GM18951 (cell line): ENCODE measurements around the gene FPGS.
"Not testable (repeated sequence)": the region's sequence is repeated elsewhere in the genome, so short reads cannot be mapped to it uniquely, and the experiment has no call there.

Experiments used
- POLR2A ChIP-seq: IDR thresholded peaks from 4 replicates; pipeline ENCODE4 v1.6.1; 2011; ENCODE audit warnings: mild to moderate bottlenecking; ENCODE audit not compliant: insufficient read length, insufficient read depth; ENCODE audit errors: extremely low read depth
- in situ Hi-C: fragments of 300-500 bp; cut with MboI; formaldehyde crosslinking; loops from one replicate; pipeline ENCODE4 v1.12.0; 2022; ENCODE audit warnings: low sequenced_read_pairs, mixed read lengths, inconsistent platforms; ENCODE audit not compliant: unreplicated experiment

The FPGS gene

DNA sequence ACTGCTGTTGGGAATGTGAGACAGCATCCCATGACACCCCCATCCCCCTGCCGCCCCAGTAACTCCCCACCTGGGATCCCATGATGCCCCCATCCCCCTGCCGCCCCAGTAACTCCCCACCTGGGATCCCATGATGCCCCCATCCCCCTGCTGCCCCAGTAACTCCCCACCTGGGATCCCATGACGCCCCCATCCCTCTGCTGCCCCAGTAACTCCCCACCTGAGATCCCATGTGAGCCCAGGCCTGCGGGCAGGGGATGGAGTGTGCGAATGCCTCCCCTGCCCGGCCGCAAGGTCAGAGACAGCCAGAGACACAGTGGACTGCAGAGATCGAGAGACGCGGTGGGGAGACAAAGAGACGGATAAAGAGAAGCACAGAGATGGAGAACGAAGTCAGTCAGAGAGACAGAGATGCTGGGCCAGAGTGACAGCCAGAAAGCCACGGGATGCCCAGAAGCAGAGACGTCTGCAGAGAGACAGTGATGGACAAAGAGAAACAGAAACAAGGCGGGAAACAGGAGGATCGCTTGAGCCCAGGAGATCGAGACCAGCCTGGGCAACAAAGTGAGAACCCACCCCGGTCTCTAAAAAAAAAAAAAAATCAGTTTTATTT, 25.2 kb upstream of the FPGS start:
- in situ Hi-C loops = no loop called here
- TF ChIP-seq POLR2A = no peak

DNA sequence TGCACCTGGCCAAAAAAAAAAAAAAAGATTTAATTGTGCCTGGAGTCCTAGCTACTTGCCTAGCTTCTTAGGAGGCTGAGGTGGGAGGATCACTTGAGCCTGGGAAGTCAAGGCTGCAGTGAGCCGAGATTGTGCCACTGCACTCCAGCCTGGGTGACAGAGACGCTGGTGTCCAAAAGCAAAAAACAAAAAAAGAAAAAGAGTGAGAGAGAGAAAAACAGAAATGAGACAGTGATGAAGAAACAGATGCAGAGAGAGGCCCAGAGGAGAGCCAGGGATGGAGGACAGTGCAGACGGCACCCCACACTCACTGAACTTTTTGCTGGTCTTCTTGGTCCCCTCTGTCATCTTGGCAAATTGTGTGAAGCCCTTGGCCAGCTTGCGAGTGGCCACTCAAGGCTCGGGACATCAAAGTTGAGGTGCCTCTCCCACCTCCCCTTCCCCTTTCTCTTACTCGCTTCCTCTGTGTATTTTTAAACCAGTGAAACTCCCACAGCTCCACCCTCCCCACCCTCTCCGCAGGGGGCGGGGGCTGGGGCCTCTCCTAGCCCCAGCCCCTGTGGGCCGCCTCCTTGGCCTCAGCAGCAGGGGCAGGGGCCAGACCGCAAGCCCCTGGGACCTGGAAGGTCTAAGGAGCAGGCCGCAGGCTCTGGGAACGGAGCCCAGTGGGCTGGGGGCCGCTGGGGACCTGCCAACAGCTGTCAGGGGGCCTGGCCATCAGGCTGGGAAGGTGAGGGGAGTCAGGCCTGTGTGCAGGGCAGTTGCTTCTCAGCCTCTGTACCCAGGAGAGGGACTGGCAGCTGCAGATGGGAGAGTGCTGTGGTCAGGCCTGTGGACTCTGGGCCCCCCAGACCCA, 24.2 kb upstream of the FPGS start, which contains the start of gene SH2D3C:
Gene SH2D3C (minus strand): TSS at position 387 of the 856 bp plus-strand sequence. CDS start 39 bp downstream, at position 348.
- in situ Hi-C loops = no loop called here
- TF ChIP-seq POLR2A = peak; percentile 64

DNA sequence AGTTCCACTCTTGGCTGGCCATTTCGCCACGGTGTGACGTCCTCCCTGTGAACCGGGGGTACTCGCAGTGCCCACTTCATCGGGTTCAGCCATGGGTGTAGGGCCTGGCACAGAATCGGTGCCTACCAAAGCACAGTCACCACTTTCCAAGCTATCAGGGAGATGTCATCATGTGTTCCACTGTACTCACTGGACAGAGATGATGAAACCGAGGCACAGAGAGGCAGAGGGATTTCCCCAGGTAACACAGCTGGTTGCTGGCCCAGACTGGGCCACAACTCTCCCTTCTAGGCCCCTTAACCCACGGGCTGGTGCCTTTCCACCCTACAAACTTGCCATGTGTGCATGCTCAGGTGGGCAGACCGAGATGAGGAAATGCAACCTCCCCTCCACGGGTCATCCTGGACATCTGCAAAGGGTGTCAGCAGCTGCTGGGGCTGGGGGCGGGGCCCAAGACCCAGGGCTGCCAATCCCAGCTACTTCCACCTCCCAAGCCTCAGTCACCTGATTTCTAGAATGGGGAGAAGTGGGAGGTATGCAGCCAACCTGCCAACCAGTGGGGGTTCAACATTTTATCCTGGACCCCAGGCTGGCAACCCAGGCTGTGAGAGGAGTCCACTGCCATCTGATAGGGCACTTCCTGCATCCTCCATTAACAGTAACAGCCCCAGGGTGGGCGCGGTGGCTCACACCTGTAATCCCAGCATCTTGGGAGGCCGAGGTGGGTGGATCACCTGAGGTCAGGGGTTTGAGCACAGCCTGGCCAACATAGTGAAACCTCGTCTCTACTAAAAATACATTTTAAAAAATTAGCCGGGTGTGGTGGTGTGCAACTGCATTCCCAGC, 23.3 kb upstream of the FPGS start:
- in situ Hi-C loops = no loop called here
- peak; percentile 55 for TF ChIP-seq POLR2A

DNA sequence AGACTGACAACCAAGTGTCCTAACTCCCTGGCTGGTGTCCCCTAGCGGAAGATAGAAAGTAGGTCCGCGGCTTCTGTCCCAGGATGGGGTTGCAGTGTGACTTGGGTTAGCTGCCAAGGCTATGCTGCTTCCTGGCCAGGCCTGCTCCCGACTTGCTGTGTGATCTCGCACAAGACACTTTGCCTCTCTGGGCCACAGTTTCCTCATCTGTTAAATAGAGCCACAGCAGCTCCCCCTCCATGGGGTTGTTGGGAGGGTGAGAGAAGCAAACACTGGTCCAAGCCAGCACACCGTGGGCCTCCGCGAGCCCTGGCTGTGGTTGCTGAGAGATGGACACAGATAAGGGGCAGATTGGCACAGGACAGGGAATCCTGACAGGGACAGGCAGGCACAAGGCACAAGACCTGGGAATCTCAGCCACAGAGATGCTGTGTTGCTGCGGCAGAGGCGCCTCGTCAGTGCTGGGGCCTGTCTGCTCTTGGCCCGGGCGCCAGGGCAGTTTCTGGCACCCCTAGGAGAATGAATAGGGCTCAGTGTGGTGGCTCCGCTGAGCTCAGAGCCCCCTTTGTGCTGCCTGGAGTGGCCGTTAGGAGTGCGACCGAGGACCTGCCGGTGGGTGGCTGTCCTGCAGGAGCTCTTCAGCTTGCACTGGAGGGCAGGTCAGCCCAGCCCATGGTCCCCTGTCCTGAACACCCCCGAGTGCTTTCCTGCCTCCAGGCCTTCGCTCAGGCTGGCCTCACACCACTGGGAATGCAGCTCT, 22.4 kb upstream of the FPGS start:
- TF ChIP-seq POLR2A = no peak
- in situ Hi-C loops = no loop called here

DNA sequence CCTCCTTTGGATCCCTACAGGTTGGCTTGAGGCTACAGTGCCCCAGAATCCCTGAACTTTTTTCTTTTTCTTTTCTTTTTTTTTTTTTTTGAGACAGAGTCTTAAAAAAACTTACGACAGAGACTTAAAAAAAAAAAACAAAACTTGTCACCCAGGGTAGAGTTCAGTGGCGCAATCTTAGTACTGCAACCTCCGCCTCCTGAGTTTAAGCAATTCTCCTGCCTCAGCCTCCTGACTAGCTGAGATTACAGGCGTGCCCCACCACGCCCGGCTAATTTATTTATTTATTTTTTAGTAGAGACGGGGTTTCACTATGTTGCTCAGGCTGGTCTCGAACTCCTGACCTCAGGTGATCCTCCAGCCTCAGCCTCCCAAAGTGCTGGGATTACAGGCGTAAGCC, 21.8 kb upstream of the FPGS start:
- in situ Hi-C loops = not testable (repeated sequence)

DNA sequence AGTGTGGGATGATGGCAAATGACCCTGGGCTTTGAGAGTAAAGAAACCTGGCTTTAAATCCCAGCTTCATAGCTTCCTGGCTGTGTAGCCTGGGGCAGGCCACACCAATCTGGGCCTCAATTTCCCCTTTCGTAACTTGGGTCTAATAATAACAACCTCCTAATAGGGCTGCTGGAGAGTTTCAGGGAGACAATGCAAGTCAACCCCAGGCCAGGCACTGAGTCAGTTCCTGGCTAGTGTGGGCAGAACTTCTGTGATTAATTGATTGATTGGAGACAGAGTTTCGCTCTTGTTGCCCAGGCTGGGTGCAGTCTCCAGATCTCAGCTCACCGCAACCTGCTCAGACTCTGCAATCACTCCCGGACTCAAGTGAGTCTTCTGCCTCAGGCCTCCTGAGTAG, 20.9 kb upstream of the FPGS start:
- in situ Hi-C loops = no loop called here
- TF ChIP-seq POLR2A = no peak

DNA sequence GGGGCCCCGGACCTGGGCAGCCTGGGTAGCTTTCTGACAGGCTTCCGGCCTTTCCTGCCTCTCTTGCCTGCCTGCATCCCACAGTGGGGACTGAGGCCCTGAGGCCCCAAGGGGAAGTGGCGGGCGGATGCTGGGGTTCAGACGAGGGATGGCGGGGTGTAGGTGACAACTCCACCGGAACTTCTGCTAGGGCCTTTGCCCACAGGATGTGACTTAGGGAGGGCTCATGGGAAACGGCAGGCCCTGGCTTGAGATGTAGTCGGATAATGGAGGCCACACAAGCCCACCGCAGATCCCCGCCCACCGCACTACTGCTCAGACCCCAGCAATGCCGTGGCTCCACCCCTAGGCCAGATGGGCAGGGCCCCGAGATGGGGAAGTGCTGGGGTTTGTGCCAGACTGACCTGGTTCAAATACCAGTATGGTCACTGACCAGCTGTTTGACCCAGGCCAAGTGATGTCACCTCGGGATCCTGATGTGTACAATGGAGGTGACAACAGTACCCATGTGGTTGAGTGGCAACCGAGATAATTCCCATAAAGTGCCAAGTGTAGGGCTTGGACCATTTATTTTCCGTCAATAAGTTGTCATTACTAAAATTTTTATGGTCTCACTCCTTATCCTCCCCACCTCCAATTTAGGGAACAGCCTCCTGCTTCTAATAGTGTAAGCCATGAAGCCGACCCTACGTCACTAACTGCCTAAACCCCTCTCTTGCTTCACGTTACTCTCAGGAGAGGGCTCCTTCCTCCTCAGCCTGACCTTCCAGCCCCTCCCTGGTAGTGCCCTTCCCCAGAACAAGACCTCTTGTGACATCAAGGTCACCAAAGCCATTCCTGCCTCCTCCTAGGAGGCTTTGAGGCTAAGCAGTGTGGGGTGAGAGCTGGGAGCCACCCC, 19.3 kb upstream of the FPGS start:
- in situ Hi-C loops = no loop called here
- peak; percentile 46 for TF ChIP-seq POLR2A

DNA sequence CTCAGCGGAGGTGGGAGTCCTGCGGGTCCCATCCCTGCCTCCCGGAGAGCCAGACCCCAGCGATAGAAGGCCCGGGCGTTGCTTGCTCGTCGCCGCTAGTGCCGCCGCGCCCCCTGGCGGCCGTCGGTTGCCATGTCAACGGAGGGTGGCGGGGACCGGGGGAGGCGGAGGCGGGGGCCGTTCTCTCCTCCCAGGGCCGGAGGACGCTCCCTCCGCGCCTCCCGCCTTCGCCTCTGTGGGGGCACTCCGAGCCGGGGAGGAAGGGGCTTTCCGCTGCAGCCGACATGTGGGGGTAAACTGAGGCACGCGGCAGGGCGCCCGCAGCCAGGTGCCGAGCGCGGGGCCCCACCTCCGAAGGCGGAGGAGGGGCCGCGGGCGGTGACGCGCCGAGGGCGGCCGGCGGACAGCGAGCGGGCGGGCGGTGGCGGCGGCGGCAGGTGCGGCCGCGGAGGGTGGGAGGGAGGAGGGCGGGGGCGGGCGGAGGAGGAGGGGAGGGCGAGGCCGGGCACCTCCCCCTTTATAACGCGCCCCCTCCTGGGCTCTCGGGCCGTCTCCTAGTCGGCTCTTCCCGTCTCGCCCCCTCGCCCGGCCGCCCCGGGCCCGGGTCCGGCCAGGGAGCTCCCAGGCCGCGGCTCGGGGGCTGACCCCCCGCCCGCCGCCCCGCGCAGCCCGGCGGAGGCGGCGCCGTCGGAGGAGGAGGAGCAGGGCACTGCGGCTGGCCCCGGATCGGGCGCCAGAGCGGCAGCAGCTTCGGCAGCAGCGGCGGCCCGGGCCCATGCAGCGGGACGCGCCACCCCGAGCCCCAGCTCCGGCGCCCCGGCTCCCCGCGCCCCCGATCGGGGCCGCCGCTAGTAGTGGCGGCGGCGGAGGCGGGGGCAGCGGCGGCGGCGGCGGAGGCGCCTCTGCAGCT, 17.4 kb upstream of the FPGS start:
- TF ChIP-seq POLR2A = peak; percentile 61
- in situ Hi-C loops = no loop called here

DNA sequence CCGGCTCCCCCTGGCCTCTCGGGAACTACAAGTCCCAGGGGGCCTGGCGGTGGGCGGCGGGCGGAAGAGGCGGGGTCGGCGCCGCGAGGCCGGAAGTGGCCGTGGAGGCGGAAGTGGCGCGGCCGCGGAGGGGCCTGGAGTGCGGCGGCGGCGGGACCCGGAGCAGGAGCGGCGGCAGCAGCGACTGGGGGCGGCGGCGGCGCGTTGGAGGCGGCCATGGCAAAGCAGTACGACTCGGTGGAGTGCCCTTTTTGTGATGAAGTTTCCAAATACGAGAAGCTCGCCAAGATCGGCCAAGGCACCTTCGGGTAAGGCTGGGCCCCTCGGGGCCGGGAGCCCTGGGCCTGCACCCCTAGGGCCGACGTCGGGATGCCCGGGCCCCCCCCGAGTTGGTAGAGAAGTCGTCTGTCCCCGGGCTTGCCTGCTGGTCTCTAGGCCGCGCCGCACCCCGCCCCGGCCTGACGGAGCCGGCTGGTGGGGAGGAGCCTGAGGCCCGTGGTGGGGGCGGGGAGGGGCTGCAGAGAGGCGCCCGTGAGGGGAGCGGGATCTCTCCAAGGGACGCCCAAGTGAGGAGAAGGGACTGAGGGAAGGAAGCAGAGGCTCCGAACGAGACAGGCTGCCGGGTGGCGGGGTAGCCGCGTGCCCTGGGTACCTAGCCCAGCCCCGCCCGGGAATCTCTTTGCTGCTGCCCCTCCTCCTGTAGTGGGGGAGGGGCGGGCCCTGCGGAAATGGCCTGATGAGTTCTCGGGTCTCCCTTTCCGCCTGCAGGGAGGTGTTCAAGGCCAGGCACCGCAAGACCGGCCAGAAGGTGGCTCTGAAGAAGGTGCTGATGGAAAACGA, 16.5 kb upstream of the FPGS start, which contains the start of gene CDK9:
Gene CDK9 (plus strand): TSS at position 102 of the 840 bp plus-strand sequence. CDS start 115 bp downstream, at position 217.
- TF ChIP-seq POLR2A = peak; percentile 61
- in situ Hi-C loops = no loop called here

DNA sequence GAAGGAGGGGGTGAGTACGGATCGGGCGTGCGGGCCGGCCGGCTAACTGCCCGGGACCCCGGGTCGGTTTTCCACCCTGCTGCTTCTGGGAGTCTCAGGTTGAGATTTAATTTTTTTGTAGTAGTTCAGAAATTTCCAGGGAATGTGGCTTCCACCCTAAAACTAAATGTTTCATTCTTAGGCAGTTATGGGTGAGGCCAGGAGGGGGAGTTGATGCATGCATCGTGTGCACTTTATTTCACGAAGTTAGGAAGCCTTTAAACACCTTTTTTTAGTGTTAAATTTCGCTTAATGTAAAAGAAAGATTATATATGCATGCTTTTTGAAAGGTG, 15.9 kb upstream of the FPGS start:
- TF ChIP-seq POLR2A = no peak
- in situ Hi-C loops = no loop called here
